GM12878 (cell line): ENCODE measurements around the gene GGCX. TPM values are rescaled to one million over a fixed set of nuclear protein-coding genes. Genes with fewer than 3 reads are reported as not detected.

ENCODE experiments used
- ATAC-seq: fragments of 200-7000 bp; cut with Tn5 transposase; 3 replicates; pipeline ENCODE4 v1.9.1; 2020; ENCODE audit warnings: mild to moderate bottlenecking, moderate library complexity
- BruUV-seq: library from RNA; stranded (reverse); fragments of 400-500 nt; replicated peaks from 2 replicates; lab custom pipeline; 2021; lab: Mats Ljungman, UMichigan
- CTCF ChIA-PET: fragments of 300-600 bp; sonication (Branson Sonifier 250); formaldehyde crosslinking; extraction: SDS; loops from one replicate; lab custom pipeline; 2021; ENCODE audit warnings: inconsistent platforms; lab: Yijun Ruan, JAX
- POLR2A ChIA-PET: fragments of 350-600 bp; formaldehyde crosslinking; extraction: SDS; loops from one replicate; lab custom pipeline; 2021; ENCODE audit warnings: inconsistent platforms; lab: Charles Lee
- RAD21 ChIA-PET: fragments of 300-600 bp; sonication (Branson Sonifier 250); formaldehyde crosslinking; loops from one replicate; lab custom pipeline; 2023; ENCODE audit warnings: antibody characterized with exemption; ENCODE audit not compliant: unreplicated experiment; lab: Charles Lee
- SMC1A ChIA-PET: fragments of 300-600 bp; sonication (Branson Sonifier 250); formaldehyde crosslinking; loops from one replicate; lab custom pipeline; 2023; ENCODE audit not compliant: unreplicated experiment, uncharacterized antibody; lab: Charles Lee
- DNase-seq: peaks from one replicate; pipeline ENCODE4 v3.0.0-alpha.2; 2011; ENCODE audit warnings: low read depth, low spot score
- FAIRE-seq: peaks from 3 replicates; lab custom pipeline; 2011; peaks lifted over from hg19 to GRCh38; lab: Jason Lieb, UNC
- H2AFZ ChIP-seq: 2 replicates; pipeline ENCODE4 v1.6.0; 2011; ENCODE audit warnings: low read depth, low read length, control low read depth; ENCODE audit not compliant: control insufficient read depth
- H3K27ac ChIP-seq: 2 replicates; pipeline ENCODE4 v1.5.1; 2011; ENCODE audit warnings: control low read depth; ENCODE audit not compliant: control insufficient read depth, insufficient read depth
- H3K27me3 ChIP-seq, 2 experiments: replicated peaks in 1 of 2; 2 replicates each; pipeline versions ENCODE4 v1.6.0 to v1.6.1; 2011; ENCODE audit warnings: low read length in 1 of 2; ENCODE audit not compliant: control insufficient read depth in 2 of 2, insufficient read depth in 2 of 2
- H3K36me3 ChIP-seq, 2 experiments: 2 replicates each; pipeline ENCODE4 v1.5.1; 2011; ENCODE audit warnings: low read length in 1 of 2; ENCODE audit not compliant: control insufficient read depth in 2 of 2, insufficient read depth in 2 of 2
- H3K4me1 ChIP-seq: 2 replicates; pipeline ENCODE4 v1.6.1; 2011; ENCODE audit warnings: mild to moderate bottlenecking, low read length, moderate library complexity, mixed read lengths; ENCODE audit not compliant: control insufficient read depth, insufficient read depth
- H3K4me2 ChIP-seq: 2 replicates; pipeline ENCODE4 v1.6.0; 2011; ENCODE audit warnings: control low read depth; ENCODE audit not compliant: control insufficient read depth, insufficient read depth
- H3K4me3 ChIP-seq: fragments of 200-600 bp; sonication (generic); 2 replicates; pipeline ENCODE4 v1.5.1; 2016
- H3K79me2 ChIP-seq: 2 replicates; pipeline ENCODE4 v1.6.0; 2011; ENCODE audit warnings: low read length; ENCODE audit not compliant: control insufficient read depth, insufficient read depth
- H3K9ac ChIP-seq: 2 replicates; pipeline ENCODE4 v1.8.0; 2011; ENCODE audit warnings: low read length, control low read depth, mixed read lengths; ENCODE audit not compliant: control insufficient read depth, insufficient read depth
- H3K9me3 ChIP-seq: replicated peaks from 3 replicates; pipeline ENCODE4 v1.5.1; 2011; ENCODE audit warnings: mild to moderate bottlenecking, low read length; ENCODE audit not compliant: control insufficient read depth, insufficient read depth
- H4K20me1 ChIP-seq: 2 replicates; pipeline ENCODE4 v1.6.0; 2011; ENCODE audit not compliant: control insufficient read depth, insufficient read depth
- BMI1 ChIP-seq: fragments of 450-650 bp; IDR thresholded peaks from 2 replicates; pipeline ENCODE4 v1.6.1; 2016; ENCODE audit warnings: mild to moderate bottlenecking, moderate library complexity, borderline replicate concordance
- CHD4 ChIP-seq: fragments of 200-600 bp; sonication (generic); IDR thresholded peaks from 2 replicates; pipeline ENCODE4 v1.6.1; 2016; ENCODE audit warnings: mild to moderate bottlenecking
- FOXM1 ChIP-seq: IDR thresholded peaks from 2 replicates; pipeline ENCODE4 v1.6.1; 2012; ENCODE audit warnings: low read depth, mild to moderate bottlenecking, inconsistent platforms, low read length, moderate library complexity
- HDAC2 ChIP-seq: fragments of 200-600 bp; sonication (generic); IDR thresholded peaks from 2 replicates; pipeline ENCODE4 v1.6.1; 2017
- MYB ChIP-seq: fragments of 150-350 bp; IDR thresholded peaks from 2 replicates; pipeline ENCODE4 v1.6.1; 2014; ENCODE audit warnings: mild to moderate bottlenecking, low read depth, low read length, borderline replicate concordance
- NRF1 ChIP-seq: conservative IDR thresholded peaks from 2 replicates; pipeline ENCODE4 v1.6.1; 2011; ENCODE audit warnings: mild to moderate bottlenecking, low read depth, low read length, improper control_type of control experiment
- WGBS: methylation state at CpG from one replicate; pipeline ENCODE4 v1.1.6; 2016; ENCODE audit warnings: low lambda C conversion rate; ENCODE audit not compliant: insufficient replicate concordance, insufficient coverage; ENCODE audit errors: missing lambda C conversion rate; 5-methylcytosine and 5-hydroxymethylcytosine counted together
- in situ Hi-C: fragments of 300-500 bp; cut with MboI; formaldehyde crosslinking; loops from 9 replicates; pipeline ENCODE4 v1.14.3; 2018; ENCODE audit warnings: mixed read lengths
- intact Hi-C: fragments of 100-400 bp; cut with micrococcal nuclease; formaldehyde crosslinking; loops from one replicate; pipeline ENCODE4 v1.14.2; 2022; ENCODE audit not compliant: unreplicated experiment
- polyA plus RNA-seq, 11 experiments: library from polyadenylated mRNA; depleted of rRNA in 4 of 11; unstranded in 6 of 11; stranded (reverse) in 5 of 11; fragments of >200 nt; fragmentation: Nextera tagmentation in 4 of 11; fragmentation: Illumina TruSeq in 1 of 11; extraction: Ambion mirVana in 4 of 11; extraction: Trizol in 1 of 11; gene quantifications; 1 replicate in 1 of 11; 2 replicates in 10 of 11; pipeline versions ENCODE4 v1.2.1 to v1.2.3, GENCODE V29; 2011 to 2016; ENCODE audit warnings: inconsistent platforms in 2 of 11, missing spikeins in 2 of 11, low read depth in 1 of 11
- total RNA-seq, 4 experiments: library from RNA; depleted of rRNA in 3 of 4; stranded (reverse); fragments of >200 nt in 3 of 4; fragmentation: Illumina TruSeq in 1 of 4; extraction: Trizol in 1 of 4; gene quantifications; 2 replicates each; pipeline versions ENCODE4 v1.2.1 to v1.2.3, GENCODE V29; 2013 to 2021
- TF ChIP-seq, protein P1 (sequence below): IDR thresholded peaks from 2 replicates; pipeline ENCODE4 v1.6.1; 2011; ENCODE audit warnings: borderline replicate concordance, low read depth, mild to moderate bottlenecking, moderate library complexity, low read length; ENCODE audit not compliant: insufficient read depth, poor library complexity, severe bottlenecking
- TF ChIP-seq, protein P2 (sequence below): IDR thresholded peaks from 2 replicates; pipeline ENCODE4 v1.6.1; 2012; ENCODE audit warnings: low read depth, low read length, improper control_type of control experiment
- TF ChIP-seq, protein P3 (sequence below): fragments of 150-350 bp; IDR thresholded peaks from 2 replicates; pipeline ENCODE4 v1.6.1; 2016; ENCODE audit warnings: low read depth, low read length
- TF ChIP-seq, protein P4 (sequence below): fragments of 450-650 bp; IDR thresholded peaks from 2 replicates; pipeline ENCODE4 v1.6.1; 2017; ENCODE audit warnings: antibody characterized with exemption, mild to moderate bottlenecking, moderate library complexity
- TF ChIP-seq, protein P5 (sequence below): fragments of 150-350 bp; IDR thresholded peaks from 2 replicates; pipeline ENCODE4 v1.6.1; 2014; ENCODE audit warnings: mild to moderate bottlenecking, low read depth, low read length

Gene GGCX
- total and polyA plus RNA-seq, 10 of the 15 experiments (the other 5 are each of a cell fraction or from before 2014, with no cell fraction given) = 18.1 to 52.7 (median 25.0) TPM

DNA sequence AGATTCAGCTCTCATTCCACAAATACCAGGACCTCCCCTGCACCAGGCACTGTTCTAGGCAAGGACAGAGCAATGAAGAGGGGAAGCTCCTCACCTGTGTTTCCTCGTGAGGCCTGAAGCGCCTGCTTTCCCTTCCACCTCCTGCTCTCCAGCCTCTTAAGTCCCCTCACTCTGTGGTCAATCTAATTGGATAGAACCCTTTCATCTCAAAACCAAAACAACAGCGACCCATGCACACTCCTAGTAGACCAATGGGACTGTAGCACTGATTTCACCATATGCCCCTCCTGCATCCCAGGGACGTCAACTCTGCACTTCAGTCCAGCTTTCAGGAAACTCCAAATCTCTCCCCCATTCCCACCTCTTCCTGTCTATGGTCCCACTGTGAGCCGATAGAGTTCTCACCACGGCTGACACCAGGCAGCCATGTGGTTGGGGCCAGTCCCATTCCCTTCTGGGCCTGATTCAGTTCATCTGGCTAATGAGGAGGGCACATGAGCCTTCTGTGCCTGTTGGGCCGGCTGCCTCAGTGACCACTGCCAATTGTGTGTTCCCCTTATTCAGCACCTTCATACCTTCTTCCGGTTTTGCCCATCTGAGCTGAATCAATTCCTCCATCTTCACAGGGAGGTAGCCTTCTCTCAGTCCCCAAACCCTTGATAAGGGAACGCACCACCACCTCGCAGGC is 55.6 kb downstream of the GGCX start:
- Histone ChIP-seq H3K27me3 (0 out of 4 replicates have a peak, but pooled peaks cover 0 to 1% of the 10 kb centered on the region in 2 experiments), H4K20me1 (no peaks in the 10 kb centered on the region), H3K4me2 (no peak overlapping the region), H3K27ac (no peak overlapping the region), H3K9me3 (no peaks in the 10 kb centered on the region), H3K9ac (no peak overlapping the region), H3K79me2 (no peaks in the 10 kb centered on the region), H3K4me3 (no peak overlapping the region), H3K4me1 (no peaks in the 10 kb centered on the region), H2AFZ (no peak overlapping the region), H3K36me3 (no peaks in the 10 kb centered on the region)
- SMC1A ChIA-PET = interaction anchor here (1.2 to 1.3 kb wide), 2 partner anchors 19 to 45 kb away, joined by 3 read pairs; no protein-coding TSS in a partner anchor
- POLR2A ChIA-PET = interaction anchor here (0.6 kb wide), 1 partner anchor 10 kb away, joined by 4 read pairs; no protein-coding TSS in a partner anchor
- CTCF ChIA-PET = interaction anchor here (1.3 kb wide), 1 partner anchor 117 kb away, joined by 3 read pairs; no protein-coding TSS in a partner anchor
- FAIRE-seq (no peak), DNase-seq (no peak), ATAC-seq (no peak)
- intact Hi-C loops = no loop called here
- in situ Hi-C loops = no loop called here
- WGBS = 47% methylated on average over 10 of the region's 10 CpGs
- RAD21 ChIA-PET = no interaction called here
- no TSS peak for BruUV-seq
- no peak for TF ChIP-seq NRF1
- TF ChIP-seq MYB = no peak
- TF ChIP-seq, protein P1, sequence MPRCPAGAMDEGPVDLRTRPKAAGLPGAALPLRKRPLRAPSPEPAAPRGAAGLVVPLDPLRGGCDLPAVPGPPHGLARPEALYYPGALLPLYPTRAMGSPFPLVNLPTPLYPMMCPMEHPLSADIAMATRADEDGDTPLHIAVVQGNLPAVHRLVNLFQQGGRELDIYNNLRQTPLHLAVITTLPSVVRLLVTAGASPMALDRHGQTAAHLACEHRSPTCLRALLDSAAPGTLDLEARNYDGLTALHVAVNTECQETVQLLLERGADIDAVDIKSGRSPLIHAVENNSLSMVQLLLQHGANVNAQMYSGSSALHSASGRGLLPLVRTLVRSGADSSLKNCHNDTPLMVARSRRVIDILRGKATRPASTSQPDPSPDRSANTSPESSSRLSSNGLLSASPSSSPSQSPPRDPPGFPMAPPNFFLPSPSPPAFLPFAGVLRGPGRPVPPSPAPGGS = no peak
- TF ChIP-seq BMI1 = no peak
- TF ChIP-seq, protein P2, sequence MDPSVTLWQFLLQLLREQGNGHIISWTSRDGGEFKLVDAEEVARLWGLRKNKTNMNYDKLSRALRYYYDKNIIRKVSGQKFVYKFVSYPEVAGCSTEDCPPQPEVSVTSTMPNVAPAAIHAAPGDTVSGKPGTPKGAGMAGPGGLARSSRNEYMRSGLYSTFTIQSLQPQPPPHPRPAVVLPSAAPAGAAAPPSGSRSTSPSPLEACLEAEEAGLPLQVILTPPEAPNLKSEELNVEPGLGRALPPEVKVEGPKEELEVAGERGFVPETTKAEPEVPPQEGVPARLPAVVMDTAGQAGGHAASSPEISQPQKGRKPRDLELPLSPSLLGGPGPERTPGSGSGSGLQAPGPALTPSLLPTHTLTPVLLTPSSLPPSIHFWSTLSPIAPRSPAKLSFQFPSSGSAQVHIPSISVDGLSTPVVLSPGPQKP = no peak
- TF ChIP-seq, protein P3, sequence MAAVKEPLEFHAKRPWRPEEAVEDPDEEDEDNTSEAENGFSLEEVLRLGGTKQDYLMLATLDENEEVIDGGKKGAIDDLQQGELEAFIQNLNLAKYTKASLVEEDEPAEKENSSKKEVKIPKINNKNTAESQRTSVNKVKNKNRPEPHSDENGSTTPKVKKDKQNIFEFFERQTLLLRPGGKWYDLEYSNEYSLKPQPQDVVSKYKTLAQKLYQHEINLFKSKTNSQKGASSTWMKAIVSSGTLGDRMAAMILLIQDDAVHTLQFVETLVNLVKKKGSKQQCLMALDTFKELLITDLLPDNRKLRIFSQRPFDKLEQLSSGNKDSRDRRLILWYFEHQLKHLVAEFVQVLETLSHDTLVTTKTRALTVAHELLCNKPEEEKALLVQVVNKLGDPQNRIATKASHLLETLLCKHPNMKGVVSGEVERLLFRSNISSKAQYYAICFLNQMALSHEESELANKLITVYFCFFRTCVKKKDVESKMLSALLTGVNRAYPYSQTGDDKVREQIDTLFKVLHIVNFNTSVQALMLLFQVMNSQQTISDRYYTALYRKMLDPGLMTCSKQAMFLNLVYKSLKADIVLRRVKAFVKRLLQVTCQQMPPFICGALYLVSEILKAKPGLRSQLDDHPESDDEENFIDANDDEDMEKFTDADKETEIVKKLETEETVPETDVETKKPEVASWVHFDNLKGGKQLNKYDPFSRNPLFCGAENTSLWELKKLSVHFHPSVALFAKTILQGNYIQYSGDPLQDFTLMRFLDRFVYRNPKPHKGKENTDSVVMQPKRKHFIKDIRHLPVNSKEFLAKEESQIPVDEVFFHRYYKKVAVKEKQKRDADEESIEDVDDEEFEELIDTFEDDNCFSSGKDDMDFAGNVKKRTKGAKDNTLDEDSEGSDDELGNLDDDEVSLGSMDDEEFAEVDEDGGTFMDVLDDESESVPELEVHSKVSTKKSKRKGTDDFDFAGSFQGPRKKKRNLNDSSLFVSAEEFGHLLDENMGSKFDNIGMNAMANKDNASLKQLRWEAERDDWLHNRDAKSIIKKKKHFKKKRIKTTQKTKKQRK = no peak
- TF ChIP-seq, protein P4, sequence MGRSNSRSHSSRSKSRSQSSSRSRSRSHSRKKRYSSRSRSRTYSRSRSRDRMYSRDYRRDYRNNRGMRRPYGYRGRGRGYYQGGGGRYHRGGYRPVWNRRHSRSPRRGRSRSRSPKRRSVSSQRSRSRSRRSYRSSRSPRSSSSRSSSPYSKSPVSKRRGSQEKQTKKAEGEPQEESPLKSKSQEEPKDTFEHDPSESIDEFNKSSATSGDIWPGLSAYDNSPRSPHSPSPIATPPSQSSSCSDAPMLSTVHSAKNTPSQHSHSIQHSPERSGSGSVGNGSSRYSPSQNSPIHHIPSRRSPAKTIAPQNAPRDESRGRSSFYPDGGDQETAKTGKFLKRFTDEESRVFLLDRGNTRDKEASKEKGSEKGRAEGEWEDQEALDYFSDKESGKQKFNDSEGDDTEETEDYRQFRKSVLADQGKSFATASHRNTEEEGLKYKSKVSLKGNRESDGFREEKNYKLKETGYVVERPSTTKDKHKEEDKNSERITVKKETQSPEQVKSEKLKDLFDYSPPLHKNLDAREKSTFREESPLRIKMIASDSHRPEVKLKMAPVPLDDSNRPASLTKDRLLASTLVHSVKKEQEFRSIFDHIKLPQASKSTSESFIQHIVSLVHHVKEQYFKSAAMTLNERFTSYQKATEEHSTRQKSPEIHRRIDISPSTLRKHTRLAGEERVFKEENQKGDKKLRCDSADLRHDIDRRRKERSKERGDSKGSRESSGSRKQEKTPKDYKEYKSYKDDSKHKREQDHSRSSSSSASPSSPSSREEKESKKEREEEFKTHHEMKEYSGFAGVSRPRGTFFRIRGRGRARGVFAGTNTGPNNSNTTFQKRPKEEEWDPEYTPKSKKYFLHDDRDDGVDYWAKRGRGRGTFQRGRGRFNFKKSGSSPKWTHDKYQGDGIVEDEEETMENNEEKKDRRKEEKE = no peak
- TF ChIP-seq, protein P5, sequence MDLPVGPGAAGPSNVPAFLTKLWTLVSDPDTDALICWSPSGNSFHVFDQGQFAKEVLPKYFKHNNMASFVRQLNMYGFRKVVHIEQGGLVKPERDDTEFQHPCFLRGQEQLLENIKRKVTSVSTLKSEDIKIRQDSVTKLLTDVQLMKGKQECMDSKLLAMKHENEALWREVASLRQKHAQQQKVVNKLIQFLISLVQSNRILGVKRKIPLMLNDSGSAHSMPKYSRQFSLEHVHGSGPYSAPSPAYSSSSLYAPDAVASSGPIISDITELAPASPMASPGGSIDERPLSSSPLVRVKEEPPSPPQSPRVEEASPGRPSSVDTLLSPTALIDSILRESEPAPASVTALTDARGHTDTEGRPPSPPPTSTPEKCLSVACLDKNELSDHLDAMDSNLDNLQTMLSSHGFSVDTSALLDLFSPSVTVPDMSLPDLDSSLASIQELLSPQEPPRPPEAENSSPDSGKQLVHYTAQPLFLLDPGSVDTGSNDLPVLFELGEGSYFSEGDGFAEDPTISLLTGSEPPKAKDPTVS = no peak
- TF ChIP-seq HDAC2 = no peak
- TF ChIP-seq FOXM1 = no peak
- no peak for TF ChIP-seq CHD4
